Measurements from ENCODE around the gene FOXA1.

The FOXA1 gene

DNA sequence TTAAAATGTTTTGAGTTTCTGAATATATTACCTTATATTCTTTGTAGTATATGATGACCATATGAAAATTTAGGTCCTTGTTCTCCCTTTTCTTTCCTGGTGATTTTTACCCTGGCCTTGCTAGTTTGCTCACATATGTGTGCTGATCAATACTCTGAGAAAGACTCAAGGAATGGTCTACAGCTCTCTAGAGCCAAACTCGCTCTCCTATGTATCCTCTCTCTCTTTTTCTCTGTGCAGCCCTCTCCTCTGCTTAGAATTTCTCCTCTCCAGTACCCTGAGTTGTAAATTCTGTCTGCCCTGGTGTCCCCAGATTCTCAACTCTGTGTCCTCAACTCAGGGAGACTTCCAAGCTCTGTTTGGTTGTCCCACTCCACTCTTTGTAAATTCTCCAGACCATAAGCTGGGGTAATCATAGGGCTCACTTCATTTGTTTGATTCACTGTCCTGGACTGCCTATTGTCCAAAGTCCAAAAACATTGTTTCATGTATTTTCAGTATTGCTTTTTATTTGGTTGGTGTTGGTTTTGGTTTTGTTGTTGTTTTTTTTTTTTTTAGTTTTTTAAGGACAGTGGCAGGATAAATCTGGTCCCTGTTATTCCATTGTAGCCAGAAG, 41.0 kb downstream of the FOXA1 start:
- no peak for DNase-seq

GRCh38 chr14:37551119-37551518, 43.9 kb downstream of the FOXA1 start:
- DNase-seq, result no peak

GRCh38 chr14:37550511-37550910, 44.5 kb downstream of the FOXA1 start:
- DNase-seq, result no peak

DNA sequence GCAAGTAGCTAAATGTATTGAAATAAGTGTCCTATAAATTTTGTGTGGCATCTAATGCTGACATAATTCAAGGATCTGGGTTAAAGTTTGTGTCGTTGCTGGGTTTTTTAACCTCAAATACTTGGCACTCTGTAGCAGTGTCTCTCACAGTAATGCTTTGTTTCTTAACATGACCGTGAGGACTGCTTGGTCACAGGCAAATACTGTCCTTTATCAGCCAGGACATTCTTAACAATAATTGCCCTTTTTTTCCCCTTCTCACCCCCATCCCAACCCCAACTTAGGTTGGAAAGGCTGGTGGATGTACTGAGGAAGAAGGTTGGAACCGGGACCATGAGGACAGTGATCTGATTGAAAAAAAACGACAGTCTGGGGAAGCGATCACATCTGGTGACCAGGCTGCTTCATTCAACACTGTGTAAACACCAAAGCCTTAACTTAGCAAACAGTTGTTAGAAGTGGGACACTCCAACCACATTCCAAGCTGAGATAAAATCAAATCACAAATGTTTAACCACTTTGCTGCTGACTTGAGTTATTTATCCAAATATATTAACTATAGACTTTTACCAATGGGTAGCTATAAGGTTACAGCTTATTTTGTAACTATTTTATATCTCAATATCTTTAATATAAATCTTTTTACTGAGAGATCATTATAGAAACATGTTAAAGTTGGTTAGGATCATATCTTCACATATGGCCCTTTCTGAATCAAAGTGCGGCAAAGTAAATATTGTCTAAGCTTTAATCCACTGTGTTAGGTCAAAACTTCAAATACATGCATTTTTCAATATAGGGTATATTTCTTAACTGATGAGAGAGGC, 48.2 kb downstream of the FOXA1 start:
- no peak for DNase-seq

GRCh38 chr14:37545174-37545573, 49.9 kb downstream of the FOXA1 start:
- DNase-seq, result no peak

- no peak for DNase-seq
Measured at GRCh38 chr14:37544407-37544806, 50.6 kb downstream of the FOXA1 start.

DNA sequence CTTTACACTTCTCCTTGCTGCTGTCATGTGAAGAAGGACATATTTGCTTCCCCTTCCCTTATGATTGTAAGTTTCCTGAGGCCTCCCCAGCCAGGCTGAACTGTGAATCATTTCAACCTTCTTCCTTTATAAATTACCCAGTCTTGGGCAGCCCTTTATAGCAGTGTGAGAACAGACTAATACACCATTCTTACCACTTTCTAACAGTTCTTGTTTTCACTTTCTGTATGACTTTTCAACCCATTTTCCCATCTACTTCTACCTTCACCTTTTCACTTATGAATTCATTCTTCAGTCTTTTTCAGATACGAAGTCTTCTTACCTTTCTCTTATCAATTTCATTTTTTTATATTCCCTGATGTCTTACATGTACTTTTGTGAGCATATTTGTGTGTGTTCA, 55.1 kb downstream of the FOXA1 start:
- DNase-seq, result no peak

Measured in NCI-H187 treated with DMSO at 0.1 percent for 48 hours (cell line).